ENCODE data around the gene CCDC182.

Gene CCDC182

GRCh38 chr17:57782647-57783337 lies 37.7 kb upstream of the CCDC182 start:
- TF ChIP-seq CTCF (IDR thresholded peaks at IDR 0.05; ENCODE audit: control insufficient read depth, insufficient read depth, low read depth, low read length, missing control alignments): no peak
- H3K4me3 ChIP-seq (ENCODE audit: control insufficient read depth, low read depth, low read length): no peak overlapping the region
- no peak for DNase-seq (ENCODE audit: low read depth)

GRCh38 chr17:57782062-57782490 lies 37.0 kb upstream of the CCDC182 start:
- DNase-seq (ENCODE audit: low read depth): no peak
- H3K4me3 ChIP-seq (ENCODE audit: control insufficient read depth, low read depth, low read length): no peak overlapping the region
- TF ChIP-seq CTCF (IDR thresholded peaks at IDR 0.05; ENCODE audit: control insufficient read depth, insufficient read depth, low read depth, low read length, missing control alignments): no peak

GRCh38 chr17:57781386-57782061 lies 36.4 kb upstream of the CCDC182 start:
- TF ChIP-seq CTCF (IDR thresholded peaks at IDR 0.05; ENCODE audit: control insufficient read depth, insufficient read depth, low read depth, low read length, missing control alignments): no peak
- H3K4me3 ChIP-seq (ENCODE audit: control insufficient read depth, low read depth, low read length): no peak overlapping the region
- no peak for DNase-seq (ENCODE audit: low read depth)

- no peak for TF ChIP-seq CTCF (IDR thresholded peaks at IDR 0.05; ENCODE audit: control insufficient read depth, insufficient read depth, low read depth, low read length, missing control alignments)
- DNase-seq (ENCODE audit: low read depth): no peak
- H3K4me3 ChIP-seq (ENCODE audit: control insufficient read depth, low read depth, low read length): no peak overlapping the region
These were observed 34.6 kb upstream of the CCDC182 start for GRCh38 chr17:57779706-57780105.

- DNase-seq (ENCODE audit: low read depth): no peak
- no peak overlapping the region for H3K4me3 ChIP-seq (ENCODE audit: control insufficient read depth, low read depth, low read length)
- no peak for TF ChIP-seq CTCF (IDR thresholded peaks at IDR 0.05; ENCODE audit: control insufficient read depth, insufficient read depth, low read depth, low read length, missing control alignments)
These were observed 33.2 kb upstream of the CCDC182 start for GRCh38 chr17:57778306-57778705.

GRCh38 chr17:57776366-57776765 lies 31.3 kb upstream of the CCDC182 start:
- no peak for TF ChIP-seq CTCF (IDR thresholded peaks at IDR 0.05; ENCODE audit: control insufficient read depth, insufficient read depth, low read depth, low read length, missing control alignments)
- H3K4me3 ChIP-seq (ENCODE audit: control insufficient read depth, low read depth, low read length): no peak overlapping the region
- DNase-seq (ENCODE audit: low read depth): no peak
